Measurements from ENCODE around the gene NCS1. TPM values are rescaled to one million over a fixed set of nuclear protein-coding genes. Genes with fewer than 3 reads are reported as not detected.
A peak's percentile ranks its signal among the peaks of the same experiment; 100 is the strongest.

Gene NCS1
- total and polyA plus RNA-seq, 8 donors = 16.7 to 24.9 (median 19.7) TPM

GRCh38 chr9:130126721-130127433 is 45.3 kb upstream of the NCS1 start:
- Histone ChIP-seq H3K27me3 (no peaks in the 10 kb centered on the region), H3K27ac (no peak overlapping the region), H3K4me1 (peaks cover 11 to 33% of the 10 kb centered on the region in 2 donors), H3K36me3 (peaks cover 0 to 90% of the 10 kb centered on the region in 2 donors), H3K9me3 (no peaks in the 10 kb centered on the region), H3K4me3 (no peak overlapping the region)
- TF ChIP-seq CTCF (IDR thresholded peaks at IDR 0.05) = no peak
- intact Hi-C loops (cut with DNase I) = loop anchor here in 1 of 2 donors (10.0 kb wide), 1 partner anchor 108 kb away; no protein-coding TSS in a partner anchor
- ATAC-seq = peak; percentile 14
- no peak for DNase-seq

GRCh38 chr9:130128251-130128650 is 44.0 kb upstream of the NCS1 start:
- DNase-seq (no peak), ATAC-seq (peak; percentile 53)
- Histone ChIP-seq H3K4me1 (peaks cover 11 to 33% of the 10 kb centered on the region in 2 donors), H3K4me3 (no peak overlapping the region), H3K27ac (peak overlapping the region; percentile 74 to 81), H3K9me3 (no peaks in the 10 kb centered on the region), H3K36me3 (peaks cover 0 to 90% of the 10 kb centered on the region in 2 donors), H3K27me3 (no peaks in the 10 kb centered on the region)
- intact Hi-C loops (cut with DNase I) = loop anchor here in 1 of 2 donors (10.0 kb wide), 1 partner anchor 107 kb away; no protein-coding TSS in a partner anchor
- no peak for TF ChIP-seq CTCF (IDR thresholded peaks at IDR 0.05)

GRCh38 chr9:130128733-130129431 is 43.3 kb upstream of the NCS1 start:
- peak; percentile 78 for ATAC-seq
- no peaks in the 10 kb centered on the region for H3K9me3 ChIP-seq
- H3K27me3 ChIP-seq = no peaks in the 10 kb centered on the region
- H3K4me3 ChIP-seq = no peak overlapping the region
- peak in 1 of 4 donors; percentile 76 for DNase-seq
- peaks cover 11 to 33% of the 10 kb centered on the region in 2 donors for H3K4me1 ChIP-seq
- peaks cover 0 to 90% of the 10 kb centered on the region in 2 donors for H3K36me3 ChIP-seq
- TF ChIP-seq CTCF (IDR thresholded peaks at IDR 0.05) = no peak
- peak overlapping the region; percentile 74 to 81 for H3K27ac ChIP-seq
- intact Hi-C loops (cut with DNase I) = loop anchor here in 1 of 2 donors (10.0 kb wide), 1 partner anchor 106 kb away; no protein-coding TSS in a partner anchor

- intact Hi-C loops (cut with DNase I) = loop anchor here in 1 of 2 donors (10.0 kb wide), 1 partner anchor 105 kb away; no protein-coding TSS in a partner anchor
- H3K36me3 ChIP-seq = peaks cover 0 to 84% of the 10 kb centered on the region in 2 donors
- ATAC-seq = peak; percentile 13
Observed at GRCh38 chr9:130129432-130130061, 42.7 kb upstream of the NCS1 start.

More at GRCh38 chr9:130129432-130130061, 42.7 kb upstream of the NCS1 start:
- Histone ChIP-seq H3K27me3 (no peaks in the 10 kb centered on the region), H3K4me1 (peaks cover 11 to 33% of the 10 kb centered on the region in 2 donors), H3K9me3 (no peaks in the 10 kb centered on the region), H3K27ac (peak overlapping the region; percentile 74 to 81), H3K4me3 (no peak overlapping the region)
- DNase-seq = no peak
- TF ChIP-seq CTCF (IDR thresholded peaks at IDR 0.05) = no peak
